Stomach (tissue), 9 donors: ENCODE data around the gene TMEM109. TPM values are rescaled to one million over a fixed set of nuclear protein-coding genes. Genes with fewer than 3 reads are reported as not detected.

ENCODE experiments used
- DNase-seq, 2 donors: peaks; one replicate each; pipeline versions ENCODE4 v3.0.0 to v3.0.0-alpha.2; 2013 to 2019
- H3K27ac ChIP-seq, 5 donors: fragments of 200-600 bp in 4 of 5; sonication (generic) in 4 of 5; one replicate each; pipeline ENCODE4 v1.5.1; 2013 to 2019; ENCODE audit warnings: mild to moderate bottlenecking in 1 of 5, moderate library complexity in 1 of 5
- H3K27me3 ChIP-seq, 3 donors: fragments of 200-600 bp; sonication (generic); one replicate each; pipeline ENCODE4 v1.5.1; 2017 to 2019; ENCODE audit warnings: mixed run types in 1 of 3
- H3K36me3 ChIP-seq, 4 donors: fragments of 200-600 bp; sonication (generic); 1 replicate in 3 of 4; 2 replicates in 1 of 4; pipeline ENCODE4 v1.5.1; 2016 to 2019
- H3K4me1 ChIP-seq, 4 donors: fragments of 200-600 bp; sonication (generic); one replicate each; pipeline ENCODE4 v1.5.1; 2016 to 2019
- H3K4me3 ChIP-seq, 4 donors: fragments of 200-600 bp; sonication (generic) in 3 of 4; one replicate each; pipeline ENCODE4 v1.5.1; 2016 to 2019; ENCODE audit warnings: mild to moderate bottlenecking in 1 of 4
- H3K9me3 ChIP-seq, 4 donors: fragments of 200-600 bp; sonication (generic); one replicate each; pipeline ENCODE4 v1.5.1; 2016 to 2019
- EP300 ChIP-seq: sonication (generic); formaldehyde crosslinking; IDR thresholded peaks from one replicate; pipeline ENCODE4 v1.6.1; 2017; ENCODE audit warnings: antibody characterized with exemption
- POLR2A ChIP-seq, 4 donors: fragments of 450-650 bp; IDR thresholded peaks; one replicate each; pipeline ENCODE4 v1.6.1; 2016; ENCODE audit warnings: antibody characterized with exemption in 4 of 4, control low read depth in 2 of 4, mild to moderate bottlenecking in 1 of 4, moderate library complexity in 1 of 4
- POLR2AphosphoS5 ChIP-seq, 3 donors: sonication (generic); formaldehyde crosslinking; IDR thresholded peaks; one replicate each; pipeline ENCODE4 v1.6.1; 2016; ENCODE audit warnings: antibody characterized with exemption in 3 of 3
- WGBS, 5 donors: extraction: QIAGEN DNeasy Blood & Tissue Kit in 3 of 5; methylation state at CpG; one replicate each; pipeline versions ENCODE4 v1.1.5 to v1.1.7; 2013 to 2018; 5-methylcytosine and 5-hydroxymethylcytosine counted together
- intact Hi-C: fragments of 100-400 bp; cut with DNase I; formaldehyde crosslinking; loops from one replicate; pipeline ENCODE4 v1.15.1; 2023; ENCODE audit warnings: low total_unique reads
- polyA plus RNA-seq, 3 donors: library from polyadenylated mRNA; stranded (reverse); fragments of 200-250 nt; gene quantifications; one replicate each; pipeline ENCODE4 v1.2.3, GENCODE V29; 2013
- total RNA-seq, 5 donors: library from RNA; depleted of rRNA; stranded (reverse); fragments of >200 nt; gene quantifications; one replicate each; pipeline versions ENCODE4 v1.1.0 to v1.2.3, GENCODE V29; 2014 to 2016
- TF ChIP-seq, protein P1 (sequence below), 7 experiments: fragments of 450-650 bp in 4 of 7; fragments of 200-600 bp in 3 of 7; sonication (generic) in 3 of 7; IDR thresholded peaks; one replicate each; pipeline ENCODE4 v1.5.1; 2016 to 2019; ENCODE audit warnings: antibody characterized with exemption in 7 of 7, control low read depth in 2 of 7, mild to moderate bottlenecking in 1 of 7
- donor health status: healthy with polysubstance abuse.
- donor health status: Bipolar disorder and iron deficiency.
- donor health status: healthy.

The TMEM109 gene
- total and polyA plus RNA-seq, 8 donors, result 27.4 to 122 (median 65.4) TPM

- intact Hi-C loops, result no loop called here
- no peaks in the 10 kb centered on the region for H3K27me3 ChIP-seq
- H3K4me3 ChIP-seq, result no peak overlapping the region
These were observed 39.8 kb downstream of the TMEM109 start for GRCh38 chr11:60953781-60954180.

GRCh38 chr11:60954421-60954820 lies 40.5 kb downstream of the TMEM109 start:
- intact Hi-C loops, result no loop called here
- no peaks in the 10 kb centered on the region for H3K9me3 ChIP-seq
- DNase-seq, result no peak

More at GRCh38 chr11:60953781-60954180, 39.8 kb downstream of the TMEM109 start:
- Histone ChIP-seq H3K36me3 (no peaks in the 10 kb centered on the region), H3K4me1 (peaks cover 8 to 45% (median 31%) of the 10 kb centered on the region in 4 donors), H3K27ac (peak overlapping the region in 4 of 5 donors; percentile 15 to 94 (median 54)), H3K9me3 (no peaks in the 10 kb centered on the region)
- 67 to 88% (median 82%) methylated on average over 6 of the region's 6 CpGs for WGBS, 5 donors
- no peak for DNase-seq
- no peak for TF ChIP-seq EP300
- TF ChIP-seq, protein P1, sequence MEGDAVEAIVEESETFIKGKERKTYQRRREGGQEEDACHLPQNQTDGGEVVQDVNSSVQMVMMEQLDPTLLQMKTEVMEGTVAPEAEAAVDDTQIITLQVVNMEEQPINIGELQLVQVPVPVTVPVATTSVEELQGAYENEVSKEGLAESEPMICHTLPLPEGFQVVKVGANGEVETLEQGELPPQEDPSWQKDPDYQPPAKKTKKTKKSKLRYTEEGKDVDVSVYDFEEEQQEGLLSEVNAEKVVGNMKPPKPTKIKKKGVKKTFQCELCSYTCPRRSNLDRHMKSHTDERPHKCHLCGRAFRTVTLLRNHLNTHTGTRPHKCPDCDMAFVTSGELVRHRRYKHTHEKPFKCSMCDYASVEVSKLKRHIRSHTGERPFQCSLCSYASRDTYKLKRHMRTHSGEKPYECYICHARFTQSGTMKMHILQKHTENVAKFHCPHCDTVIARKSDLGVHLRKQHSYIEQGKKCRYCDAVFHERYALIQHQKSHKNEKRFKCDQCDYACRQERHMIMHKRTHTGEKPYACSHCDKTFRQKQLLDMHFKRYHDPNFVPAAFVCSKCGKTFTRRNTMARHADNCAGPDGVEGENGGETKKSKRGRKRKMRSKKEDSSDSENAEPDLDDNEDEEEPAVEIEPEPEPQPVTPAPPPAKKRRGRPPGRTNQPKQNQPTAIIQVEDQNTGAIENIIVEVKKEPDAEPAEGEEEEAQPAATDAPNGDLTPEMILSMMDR (IDR thresholded peaks at IDR 0.05), result no peak
- no peak for TF ChIP-seq POLR2A (IDR thresholded peaks at IDR 0.05)
- TF ChIP-seq POLR2AphosphoS5 (IDR thresholded peaks at IDR 0.05), result no peak

GRCh38 chr11:60955571-60955970 lies 41.6 kb downstream of the TMEM109 start:
- peaks cover 5 to 27% (median 20%) of the 10 kb centered on the region in 4 donors for H3K4me1 ChIP-seq
- intact Hi-C loops, result no loop called here
- H3K36me3 ChIP-seq, result no peaks in the 10 kb centered on the region
- TF ChIP-seq EP300, result no peak
- no peak for TF ChIP-seq POLR2AphosphoS5 (IDR thresholded peaks at IDR 0.05)
- no peak for TF ChIP-seq POLR2A (IDR thresholded peaks at IDR 0.05)
- TF ChIP-seq, protein P1 (IDR thresholded peaks at IDR 0.05), result no peak
- H3K9me3 ChIP-seq, result no peaks in the 10 kb centered on the region
- H3K4me3 ChIP-seq, result no peak overlapping the region
- no peak for DNase-seq
- H3K27me3 ChIP-seq, result no peaks in the 10 kb centered on the region
- 49 to 58% (median 51%) methylated on average over 5 of the region's 5 CpGs for WGBS, 5 donors
- H3K27ac ChIP-seq, result no peak overlapping the region

More at GRCh38 chr11:60954421-60954820, 40.5 kb downstream of the TMEM109 start:
- Histone ChIP-seq H3K4me1 (peaks cover 8 to 38% (median 31%) of the 10 kb centered on the region in 4 donors), H3K36me3 (no peaks in the 10 kb centered on the region), H3K27ac (peak overlapping the region in 2 of 5 donors; percentile 89 to 94), H3K4me3 (no peak overlapping the region), H3K27me3 (no peaks in the 10 kb centered on the region)
- no peak for TF ChIP-seq POLR2A (IDR thresholded peaks at IDR 0.05)
- TF ChIP-seq EP300, result no peak
- TF ChIP-seq POLR2AphosphoS5 (IDR thresholded peaks at IDR 0.05), result no peak
- TF ChIP-seq, protein P1 (IDR thresholded peaks at IDR 0.05), result no peak
- 83 to 87% (median 85%) methylated on average over 5 of the region's 5 CpGs for WGBS, 5 donors

GRCh38 chr11:60957188-60957587 lies 43.2 kb downstream of the TMEM109 start:
- Histone ChIP-seq H3K36me3 (no peaks in the 10 kb centered on the region), H3K4me1 (peaks cover 0 to 11% (median 7%) of the 10 kb centered on the region in 4 donors), H3K4me3 (no peak overlapping the region), H3K9me3 (no peaks in the 10 kb centered on the region), H3K27ac (no peak overlapping the region), H3K27me3 (no peaks in the 10 kb centered on the region)
- WGBS, 5 donors, result 81 to 89% (median 87%) methylated on average over 4 of the region's 4 CpGs
- TF ChIP-seq, protein P1 (IDR thresholded peaks at IDR 0.05), result no peak
- TF ChIP-seq POLR2AphosphoS5 (IDR thresholded peaks at IDR 0.05), result no peak
- no peak for DNase-seq
- intact Hi-C loops, result no loop called here
